ENCODE measurements around the gene NLGN1.

- TF ChIP-seq POLR2A (IDR thresholded peaks at IDR 0.05; ENCODE audit: low read depth, low read length) (no peak), POLR2AphosphoS5 (IDR thresholded peaks at IDR 0.05; ENCODE audit: low read depth, low read length) (no peak)
Observed at GRCh38 chr3:173473237-173473636, 75.7 kb downstream of the NLGN1 start.

All from GM12892 (cell line).